ENCODE results near the gene PBX1. TPM values are rescaled to one million over a fixed set of nuclear protein-coding genes. Genes with fewer than 3 reads are reported as not detected.

Gene PBX1
- total and polyA plus RNA-seq, 10 of the 15 experiments (the other 5 are each of a cell fraction or from before 2014, with no cell fraction given): 0.05 to 0.28 (median 0.11) TPM; not detected in 5

GRCh38 chr1:164685266-164686035 is 126.5 kb downstream of the PBX1 start:
- DNase-seq (ENCODE audit: low read depth, low spot score) (no peak), ATAC-seq (no peak), FAIRE-seq (no peak)
- BruUV-seq (replicated peaks): no TSS peak
- Histone ChIP-seq H3K79me2 (ENCODE audit: control insufficient read depth, insufficient read depth, low read length) (no peaks in the 10 kb centered on the region), H3K9ac (ENCODE audit: control insufficient read depth, insufficient read depth, low read length) (no peak overlapping the region), H3K4me1 (ENCODE audit: control insufficient read depth, insufficient read depth, low read length) (no peaks in the 10 kb centered on the region), H3K27ac (ENCODE audit: control insufficient read depth, insufficient read depth) (no peak overlapping the region), H3K9me3 (replicated peaks; ENCODE audit: control insufficient read depth, insufficient read depth, low read length) (no peaks in the 10 kb centered on the region), H3K4me3 (no peak overlapping the region), H3K4me2 (ENCODE audit: control insufficient read depth, insufficient read depth) (no peak overlapping the region), H2AFZ (ENCODE audit: control insufficient read depth, low read depth, low read length) (no peak overlapping the region), H3K27me3 (replicated peaks in 1 of 2; ENCODE audit: control insufficient read depth in 2 of 2, insufficient read depth in 2 of 2, low read length in 1 of 2) (no peaks in the 10 kb centered on the region), H4K20me1 (ENCODE audit: control insufficient read depth, insufficient read depth) (no peaks in the 10 kb centered on the region), H3K36me3 (ENCODE audit: control insufficient read depth in 2 of 2, insufficient read depth in 2 of 2, low read length in 1 of 2) (no peaks in the 10 kb centered on the region)
- ChIA-PET SMC1A (ENCODE audit: uncharacterized antibody, unreplicated experiment) (no interaction called here), POLR2A (no interaction called here), RAD21 (ENCODE audit: unreplicated experiment) (no interaction called here), CTCF (no interaction called here)
- 2% methylated on average over 3 of the region's 3 CpGs for WGBS (ENCODE audit: insufficient coverage, insufficient replicate concordance, low lambda C conversion rate, missing lambda C conversion rate)
- TF ChIP-seq ZNF207 (IDR thresholded peaks at IDR 0.05; ENCODE audit: borderline replicate concordance) (no peak), SMC3 (IDR thresholded peaks at IDR 0.05; ENCODE audit: borderline replicate concordance, low read length) (no peak), ETV6 (conservative IDR thresholded peaks at IDR 0.05 in 1 of 2, IDR thresholded peaks at IDR 0.05 in 1 of 2; ENCODE audit: borderline replicate concordance in 1 of 2, low read depth in 1 of 2) (no peak), ZBED1 (IDR thresholded peaks at IDR 0.05; ENCODE audit: borderline replicate concordance) (no peak)
- TF ChIP-seq, protein P1, sequence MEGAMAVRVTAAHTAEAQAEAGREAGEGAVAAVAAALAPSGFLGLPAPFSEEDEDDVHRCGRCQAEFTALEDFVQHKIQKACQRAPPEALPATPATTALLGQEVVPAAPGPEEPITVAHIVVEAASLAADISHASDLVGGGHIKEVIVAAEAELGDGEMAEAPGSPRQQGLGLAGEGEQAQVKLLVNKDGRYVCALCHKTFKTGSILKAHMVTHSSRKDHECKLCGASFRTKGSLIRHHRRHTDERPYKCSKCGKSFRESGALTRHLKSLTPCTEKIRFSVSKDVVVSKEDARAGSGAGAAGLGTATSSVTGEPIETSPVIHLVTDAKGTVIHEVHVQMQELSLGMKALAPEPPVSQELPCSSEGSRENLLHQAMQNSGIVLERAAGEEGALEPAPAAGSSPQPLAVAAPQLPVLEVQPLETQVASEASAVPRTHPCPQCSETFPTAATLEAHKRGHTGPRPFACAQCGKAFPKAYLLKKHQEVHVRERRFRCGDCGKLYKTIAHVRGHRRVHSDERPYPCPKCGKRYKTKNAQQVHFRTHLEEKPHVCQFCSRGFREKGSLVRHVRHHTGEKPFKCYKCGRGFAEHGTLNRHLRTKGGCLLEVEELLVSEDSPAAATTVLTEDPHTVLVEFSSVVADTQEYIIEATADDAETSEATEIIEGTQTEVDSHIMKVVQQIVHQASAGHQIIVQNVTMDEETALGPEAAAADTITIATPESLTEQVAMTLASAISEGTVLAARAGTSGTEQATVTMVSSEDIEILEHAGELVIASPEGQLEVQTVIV (IDR thresholded peaks at IDR 0.05; ENCODE audit: borderline replicate concordance, partially characterized antibody): no peak
- in situ Hi-C loops (cut with MboI): no loop called here
- intact Hi-C loops (cut with micrococcal nuclease; ENCODE audit: unreplicated experiment): no loop called here
